Measurements from ENCODE around the gene VAV2.

The VAV2 gene

GRCh38 chr9:133870598-133871595 is 121.2 kb downstream of the VAV2 start:
- DNase-seq, result no peak

- no peak for DNase-seq
Measured at GRCh38 chr9:133869674-133870405, 122.3 kb downstream of the VAV2 start.

- no peak for DNase-seq
Measured at GRCh38 chr9:133868203-133868602, 123.9 kb downstream of the VAV2 start.

GRCh38 chr9:133866946-133867345 is 125.2 kb downstream of the VAV2 start:
- no peak for DNase-seq

- DNase-seq, result peak; percentile 34
Measured at GRCh38 chr9:133864011-133864410, 128.1 kb downstream of the VAV2 start.

GRCh38 chr9:133863257-133863592 is 128.9 kb downstream of the VAV2 start:
- no peak for DNase-seq

GRCh38 chr9:133862585-133863256 is 129.4 kb downstream of the VAV2 start:
- DNase-seq, result no peak

GRCh38 chr9:133861692-133862091 is 130.4 kb downstream of the VAV2 start:
- DNase-seq, result no peak

- no peak for DNase-seq
Measured at GRCh38 chr9:133861086-133861485, 131.0 kb downstream of the VAV2 start.

GRCh38 chr9:133858771-133859170 is 133.4 kb downstream of the VAV2 start:
- no peak for DNase-seq

GRCh38 chr9:133857639-133858038 is 134.5 kb downstream of the VAV2 start:
- no peak for DNase-seq

GRCh38 chr9:133856798-133857197 is 135.3 kb downstream of the VAV2 start:
- no peak for DNase-seq

GRCh38 chr9:133855802-133856521 is 136.2 kb downstream of the VAV2 start:
- DNase-seq, result peak; percentile 40

- no peak for DNase-seq
Measured at GRCh38 chr9:133855371-133855770, 136.8 kb downstream of the VAV2 start.

GRCh38 chr9:133854765-133855164 is 137.4 kb downstream of the VAV2 start:
- DNase-seq, result no peak

GRCh38 chr9:133854048-133854447 is 138.1 kb downstream of the VAV2 start:
- DNase-seq, result no peak

- no peak for DNase-seq
Measured at GRCh38 chr9:133853331-133853730, 138.8 kb downstream of the VAV2 start.

- DNase-seq, result no peak
Measured at GRCh38 chr9:133852431-133852830, 139.7 kb downstream of the VAV2 start.

GRCh38 chr9:133851693-133852092 is 140.4 kb downstream of the VAV2 start:
- DNase-seq, result no peak

GRCh38 chr9:133850937-133851336 is 141.2 kb downstream of the VAV2 start:
- DNase-seq, result no peak

GRCh38 chr9:133850161-133850560 is 142.0 kb downstream of the VAV2 start:
- DNase-seq, result no peak

- DNase-seq, result no peak
Measured at GRCh38 chr9:133849110-133849670, 142.9 kb downstream of the VAV2 start.
